HG02642 (cell line): ENCODE results near the gene RPS6KA5.
"Not testable (repeated sequence)": the region's sequence is repeated elsewhere in the genome, so short reads cannot be mapped to it uniquely, and the experiment has no call there.

Experiments
- ATAC-seq: cut with Tn5 transposase; IDR thresholded peaks from one replicate; pipeline ENCODE4 v1.9.1; 2021; ENCODE audit warnings: mild to moderate bottlenecking; ENCODE audit not compliant: unreplicated experiment, poor library complexity

The RPS6KA5 gene

DNA sequence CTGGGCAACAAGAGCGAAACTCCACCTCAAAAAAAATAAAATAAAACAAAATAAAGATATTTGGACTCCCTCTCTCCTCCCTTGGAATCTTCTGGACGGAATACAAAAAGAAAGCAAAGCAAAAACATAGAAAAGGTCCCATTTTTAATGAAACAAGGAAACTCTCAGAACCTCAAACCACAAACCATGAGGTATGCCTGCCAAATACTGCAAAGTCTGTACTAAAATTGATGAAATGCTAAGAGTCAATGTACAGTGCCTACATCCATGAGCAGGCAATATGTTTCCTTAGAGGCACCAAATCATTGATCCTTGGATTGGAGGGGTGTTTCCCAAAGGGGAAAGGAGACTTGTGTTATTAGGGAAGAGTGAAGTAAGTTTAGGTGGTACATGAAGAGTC lies 8.2 kb upstream of the RPS6KA5 start:
- no peak for ATAC-seq

GRCh38 chr14:91067186-91067585 lies 6.7 kb upstream of the RPS6KA5 start:
- ATAC-seq: no peak

GRCh38 chr14:91065266-91065665 lies 4.8 kb upstream of the RPS6KA5 start:
- ATAC-seq: no peak

GRCh38 chr14:91063119-91063518 lies 2.7 kb upstream of the RPS6KA5 start:
- no peak for ATAC-seq

GRCh38 chr14:91062600-91062999 lies 2.2 kb upstream of the RPS6KA5 start:
- ATAC-seq: no peak

DNA sequence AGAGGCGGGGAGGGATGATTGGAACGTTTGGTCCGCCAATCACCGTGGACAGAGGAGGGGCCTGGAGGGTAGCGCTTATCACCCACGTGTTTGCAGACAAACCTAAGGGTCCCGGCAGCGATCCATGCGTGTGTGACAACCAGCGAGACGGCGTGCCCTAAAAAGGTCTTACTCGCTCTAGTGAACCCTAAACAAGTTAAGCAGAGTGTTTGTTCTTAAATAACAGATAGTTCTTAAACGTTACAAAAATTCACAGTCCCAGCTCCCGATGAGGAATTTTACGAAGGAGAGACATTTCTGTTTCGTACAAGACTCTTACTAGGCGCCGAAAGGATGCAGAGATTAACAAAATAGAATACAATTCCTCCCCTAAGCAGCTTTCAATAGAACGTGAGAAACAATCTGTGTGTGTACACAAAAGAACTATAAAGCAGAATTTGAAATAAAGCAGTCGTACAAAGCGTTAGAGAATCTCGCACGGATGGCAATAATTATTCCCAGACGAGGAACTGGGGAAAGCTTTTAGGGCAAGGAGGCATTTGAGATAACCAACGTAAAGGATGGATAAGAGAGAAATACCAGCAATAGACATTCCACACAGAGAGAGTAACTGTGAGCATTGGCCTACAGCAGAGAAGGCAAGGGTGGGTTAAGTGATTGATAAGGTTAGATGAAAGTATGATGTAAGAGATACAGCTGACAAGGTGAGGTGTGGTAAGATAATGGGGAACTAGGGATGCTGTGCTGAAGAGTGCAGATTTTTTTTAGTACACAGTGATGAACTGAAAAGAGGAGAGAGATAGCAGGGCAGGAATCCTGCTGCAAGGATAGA lies 831 bp upstream of the RPS6KA5 start:
- ATAC-seq: no peak

DNA sequence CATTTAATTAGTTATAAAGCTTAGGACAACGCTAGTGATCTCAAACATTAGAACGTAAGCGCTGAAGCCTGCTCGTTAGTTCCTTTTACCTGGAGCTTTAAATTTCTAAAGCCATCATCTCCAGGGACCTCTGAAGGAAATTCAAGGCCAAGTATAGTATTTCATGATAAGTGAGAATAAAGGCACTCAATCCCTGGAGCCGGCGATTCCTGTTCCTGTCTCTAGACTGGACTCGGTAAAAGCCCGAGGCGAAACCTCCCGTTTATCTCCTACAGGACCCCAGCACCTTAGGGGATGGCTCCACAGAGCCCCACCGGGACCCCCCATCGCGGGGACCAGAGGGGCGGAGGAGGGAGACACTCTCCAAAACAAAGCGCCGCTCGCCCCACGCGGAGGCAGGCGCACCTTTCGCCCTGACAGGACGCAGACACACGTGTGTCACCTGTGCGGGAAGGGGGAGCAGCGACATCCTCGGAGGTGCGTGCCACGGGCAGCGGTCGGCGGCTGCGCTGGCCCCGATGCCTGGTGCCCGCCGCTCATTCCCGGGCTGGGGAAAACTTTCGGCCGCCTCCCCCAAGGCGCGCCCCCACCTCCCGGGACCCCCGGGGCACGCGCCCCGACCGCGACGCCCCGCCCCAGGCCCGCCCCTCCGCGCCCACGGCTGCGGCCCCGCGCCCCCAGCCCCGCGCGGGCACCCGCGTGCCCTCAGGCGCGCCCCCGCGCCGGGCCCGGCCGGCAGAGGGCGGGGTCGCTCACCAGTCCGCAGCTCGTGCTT lies 678 bp downstream of the RPS6KA5 start:
- peak; percentile 39 for ATAC-seq

GRCh38 chr14:91058042-91058581 lies 2.3 kb downstream of the RPS6KA5 start:
- no peak for ATAC-seq

- no peak for ATAC-seq
These were observed 4.1 kb downstream of the RPS6KA5 start for GRCh38 chr14:91056361-91056760.

- ATAC-seq: no peak
These were observed 5.4 kb downstream of the RPS6KA5 start for GRCh38 chr14:91055016-91055415.

- no peak for ATAC-seq
These were observed 11.8 kb downstream of the RPS6KA5 start for GRCh38 chr14:91048676-91049075.

- no peak for ATAC-seq
These were observed 12.2 kb downstream of the RPS6KA5 start for GRCh38 chr14:91048265-91048664.

GRCh38 chr14:91047174-91047753 lies 13.2 kb downstream of the RPS6KA5 start:
- ATAC-seq: no peak

GRCh38 chr14:91046488-91047072 lies 13.9 kb downstream of the RPS6KA5 start:
- no peak for ATAC-seq

DNA sequence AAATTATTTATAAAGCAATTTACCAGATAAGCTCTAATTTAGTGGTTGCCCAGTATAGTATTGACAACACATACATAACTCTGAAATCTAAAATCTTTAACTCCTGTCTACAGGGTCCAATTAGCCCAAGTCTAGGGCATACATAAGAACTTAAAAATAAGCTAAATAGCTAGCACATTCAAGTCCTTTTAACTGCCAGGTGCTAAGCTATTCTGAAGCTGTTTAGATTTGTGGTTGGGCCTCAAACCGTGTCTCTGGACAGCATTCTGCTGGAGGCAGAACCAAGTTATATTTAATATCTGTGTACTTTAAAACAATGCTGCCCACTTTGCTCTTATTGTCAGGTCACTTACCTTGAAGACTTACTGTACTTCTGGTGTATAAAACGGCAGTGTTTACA lies 19.0 kb downstream of the RPS6KA5 start:
- no peak for ATAC-seq

GRCh38 chr14:91040545-91040944 lies 19.9 kb downstream of the RPS6KA5 start:
- no peak for ATAC-seq

DNA sequence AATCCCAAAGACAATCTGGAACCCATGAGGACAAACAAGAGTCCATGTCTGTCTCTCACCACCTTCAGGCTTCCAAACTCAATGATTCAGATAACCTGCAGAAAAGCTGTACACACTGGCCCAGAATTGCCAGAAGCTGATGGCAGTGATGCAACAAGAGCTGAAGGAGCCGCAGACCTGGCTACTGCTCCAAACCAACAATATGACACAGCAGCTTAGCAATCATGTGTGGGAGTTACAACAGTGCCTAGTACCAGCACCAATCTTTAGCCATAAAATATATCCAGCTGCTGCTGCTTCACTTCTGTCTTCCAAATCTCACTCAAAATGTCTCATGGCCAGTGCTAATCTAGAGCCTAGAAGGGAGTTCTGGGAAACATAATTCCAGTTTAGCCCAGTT lies 22.0 kb downstream of the RPS6KA5 start:
- no peak for ATAC-seq

DNA sequence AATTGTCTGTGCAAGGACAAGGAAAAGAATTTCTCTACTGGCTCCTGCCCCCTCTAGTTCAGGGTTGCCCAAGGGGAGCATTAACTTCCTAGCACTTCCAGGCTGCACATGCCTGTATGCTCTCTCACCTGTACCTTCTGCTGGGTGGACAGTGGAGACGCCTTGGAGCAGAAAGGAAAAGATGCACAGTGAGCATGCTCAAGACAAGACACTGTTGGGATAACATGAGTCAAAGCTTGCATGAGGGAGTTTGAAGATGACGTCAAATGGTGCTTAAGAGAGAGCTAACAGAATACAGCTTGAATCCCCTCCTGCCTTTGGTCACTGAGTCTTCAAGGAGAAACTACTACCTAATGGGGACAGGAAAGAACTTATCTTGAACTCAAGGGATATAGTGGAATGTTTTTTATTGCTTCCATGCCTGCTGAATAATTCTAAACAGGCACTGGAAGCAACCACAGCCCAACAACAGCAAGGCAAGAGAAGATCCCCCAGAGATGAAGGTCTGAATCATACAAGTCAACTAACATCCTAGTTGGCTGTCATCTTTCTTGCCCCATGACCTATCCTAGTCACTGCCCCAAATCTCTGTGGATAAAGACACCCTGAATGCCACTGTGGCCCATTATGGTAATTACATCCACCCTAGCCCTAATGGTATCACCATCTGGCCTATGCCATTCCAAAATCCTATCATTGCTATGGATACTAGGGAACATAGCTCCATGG lies 23.5 kb downstream of the RPS6KA5 start:
- ATAC-seq: no peak

DNA sequence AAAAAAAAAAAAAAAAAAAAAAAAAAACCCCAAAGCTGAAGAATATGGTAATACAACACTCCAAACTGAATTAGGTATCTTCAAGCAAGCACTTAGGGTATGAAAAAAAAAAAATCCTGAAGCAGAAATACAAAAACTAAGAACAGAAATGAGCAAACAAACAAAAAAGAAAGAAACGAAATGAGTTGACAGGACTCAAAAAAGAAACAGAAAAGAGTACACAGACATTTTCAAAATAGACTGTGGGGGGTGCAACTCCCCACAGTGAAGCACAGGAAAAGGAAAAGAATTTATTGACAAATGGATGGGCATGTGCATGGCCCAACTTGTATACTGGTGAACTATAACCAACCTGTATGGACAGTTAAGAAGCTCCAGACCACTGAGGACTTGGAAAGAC lies 24.6 kb downstream of the RPS6KA5 start:
- ATAC-seq: peak; percentile 57

- ATAC-seq: not testable (repeated sequence)
These were observed 26.1 kb downstream of the RPS6KA5 start for GRCh38 chr14:91034379-91034778.
